Suprapubic skin (tissue), 4 donors: ENCODE results near the gene VPS37B. TPM values are rescaled to one million over a fixed set of nuclear protein-coding genes. Genes with fewer than 3 reads are reported as not detected.

ENCODE experiments used
- DNase-seq, 2 donors: peaks; one replicate each; pipeline ENCODE4 v3.0.0-alpha.2; 2019; ENCODE audit warnings: low spot score in 2 of 2
- H3K27ac ChIP-seq: fragments of 200-600 bp; sonication (generic); one replicate; pipeline ENCODE4 v1.5.1; 2019
- H3K27me3 ChIP-seq: fragments of 200-600 bp; sonication (generic); one replicate; pipeline ENCODE4 v1.5.1; 2019
- H3K36me3 ChIP-seq: fragments of 200-600 bp; sonication (generic); one replicate; pipeline ENCODE4 v1.5.1; 2019
- H3K4me1 ChIP-seq: fragments of 200-600 bp; sonication (generic); one replicate; pipeline ENCODE4 v1.5.1; 2019
- H3K4me3 ChIP-seq: fragments of 200-600 bp; sonication (generic); one replicate; pipeline ENCODE4 v1.5.1; 2019; ENCODE audit warnings: mild to moderate bottlenecking
- H3K9me3 ChIP-seq: fragments of 200-600 bp; sonication (generic); one replicate; pipeline ENCODE4 v1.5.1; 2019
- CTCF ChIP-seq, 2 donors: fragments of 200-600 bp in 1 of 2; fragments of 450-650 bp in 1 of 2; sonication (generic) in 1 of 2; IDR thresholded peaks; one replicate each; pipeline ENCODE4 v1.5.1; 2016 to 2019; ENCODE audit warnings: antibody characterized with exemption in 2 of 2, mild to moderate bottlenecking in 1 of 2, moderate library complexity in 1 of 2
- EP300 ChIP-seq: sonication (generic); formaldehyde crosslinking; IDR thresholded peaks from one replicate; pipeline ENCODE4 v1.6.1; 2017; ENCODE audit warnings: antibody characterized with exemption
- POLR2A ChIP-seq, 2 donors: fragments of 450-650 bp; IDR thresholded peaks; one replicate each; pipeline ENCODE4 v1.6.1; 2017; ENCODE audit warnings: antibody characterized with exemption in 2 of 2, mild to moderate bottlenecking in 2 of 2, moderate library complexity in 2 of 2
- POLR2AphosphoS5 ChIP-seq, 3 donors: sonication (generic); formaldehyde crosslinking; IDR thresholded peaks; one replicate each; pipeline ENCODE4 v1.6.1; 2017; ENCODE audit warnings: antibody characterized with exemption in 3 of 3
- WGBS: methylation state at CpG from one replicate; pipeline ENCODE4 v1.1.5; 2018; 5-methylcytosine and 5-hydroxymethylcytosine counted together
- total RNA-seq, 4 donors: library from RNA; depleted of rRNA; stranded (reverse); fragments of >200 nt; gene quantifications; one replicate each; pipeline ENCODE4 v1.1.0, GENCODE V29; 2016

Gene VPS37B
- total RNA-seq, 4 donors from 2014 or later = 42.0 to 67.1 (median 63.0) TPM

DNA sequence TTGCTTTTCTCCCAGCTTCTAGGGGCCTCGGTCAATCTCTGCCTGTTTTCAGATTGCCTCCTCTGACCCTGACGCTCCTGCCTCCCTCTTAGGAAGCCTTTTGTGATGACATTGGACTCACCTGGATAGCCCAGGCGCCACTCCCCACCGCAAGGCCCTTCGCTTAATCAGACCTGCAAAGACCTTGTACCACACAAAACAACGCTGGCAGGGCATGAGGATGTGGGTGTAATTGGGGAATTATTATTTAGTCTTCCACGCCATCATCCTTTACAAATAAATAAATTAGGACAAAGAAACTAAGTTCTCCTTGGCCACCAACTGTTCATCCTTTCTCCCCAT, 7.7 kb upstream of the VPS37B start:
- peak in 1 of 2 donors; percentile 18 for DNase-seq
- TF ChIP-seq CTCF (IDR thresholded peaks at IDR 0.05) = no peak
- no peak for TF ChIP-seq POLR2AphosphoS5 (IDR thresholded peaks at IDR 0.05)
- H3K4me1 ChIP-seq = no peaks in the 10 kb centered on the region
- no peak overlapping the region for H3K27ac ChIP-seq
- H3K9me3 ChIP-seq = no peaks in the 10 kb centered on the region
- H3K27me3 ChIP-seq = no peaks in the 10 kb centered on the region
- no peaks in the 10 kb centered on the region for H3K36me3 ChIP-seq
- WGBS = 79% methylated on average over 7 of the region's 7 CpGs
- H3K4me3 ChIP-seq = no peak overlapping the region

GRCh38 chr12:122902854-122903692, 7.1 kb upstream of the VPS37B start:
- Histone ChIP-seq H3K27ac (no peak overlapping the region), H3K4me1 (peaks cover 3% of the 10 kb centered on the region), H3K36me3 (no peaks in the 10 kb centered on the region), H3K27me3 (no peaks in the 10 kb centered on the region), H3K4me3 (no peak overlapping the region), H3K9me3 (no peaks in the 10 kb centered on the region)
- 50% methylated on average over 10 of the region's 10 CpGs for WGBS
- TF ChIP-seq CTCF (IDR thresholded peaks at IDR 0.05) = no peak
- no peak for DNase-seq

DNA sequence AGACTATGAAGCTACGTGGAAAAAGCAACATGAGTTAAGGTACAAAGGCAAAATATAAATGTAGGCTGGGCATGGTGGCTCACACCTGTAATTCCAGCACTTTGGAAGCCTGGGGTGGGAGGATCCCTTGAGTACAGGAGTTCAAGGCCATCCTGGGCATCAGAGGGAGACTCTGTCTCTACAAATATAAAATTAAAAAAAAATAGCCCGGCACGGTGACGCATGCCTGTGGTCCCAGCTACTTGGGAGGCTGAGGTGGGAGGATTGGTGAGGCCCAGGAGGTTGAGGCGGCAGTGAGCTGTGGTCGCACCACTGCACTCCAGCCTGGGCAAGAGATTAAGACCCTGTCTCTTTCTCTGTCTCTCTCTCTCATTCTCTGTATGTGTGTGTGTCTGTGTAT, 4.0 kb upstream of the VPS37B start:
- Histone ChIP-seq H3K27me3 (no peaks in the 10 kb centered on the region), H3K4me3 (no peak overlapping the region), H3K9me3 (no peaks in the 10 kb centered on the region), H3K4me1 (peaks cover 12% of the 10 kb centered on the region), H3K27ac (no peak overlapping the region), H3K36me3 (no peaks in the 10 kb centered on the region)
- 91% methylated on average over 6 of the region's 6 CpGs for WGBS
- DNase-seq = peak in 1 of 2 donors; percentile 16
- TF ChIP-seq CTCF (IDR thresholded peaks at IDR 0.05) (no peak), POLR2AphosphoS5 (IDR thresholded peaks at IDR 0.05) (no peak), POLR2A (IDR thresholded peaks at IDR 0.05) (no peak), EP300 (no peak)

DNA sequence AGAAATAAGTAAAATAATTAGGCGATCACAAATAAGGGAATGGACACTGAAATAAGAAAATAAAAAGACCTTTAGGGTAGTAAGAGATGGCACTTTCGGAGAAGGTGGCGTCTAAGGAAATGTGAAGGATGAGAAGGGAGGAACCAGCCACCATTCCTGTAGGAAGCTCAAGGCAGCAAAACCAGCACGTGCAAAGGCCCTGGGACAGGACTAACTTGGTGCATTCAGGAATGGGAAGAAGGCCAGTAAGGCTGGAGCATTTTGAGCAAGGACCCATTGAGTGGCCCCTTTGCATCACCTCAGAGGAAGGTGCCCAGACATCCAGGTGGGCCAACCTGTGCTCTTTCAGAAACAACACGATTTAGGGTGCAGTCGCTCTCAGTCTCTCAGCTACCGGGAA, 738 bp upstream of the VPS37B start:
- no peaks in the 10 kb centered on the region for H3K36me3 ChIP-seq
- DNase-seq = no peak
- H3K4me1 ChIP-seq = peaks cover 44% of the 10 kb centered on the region
- no peak for TF ChIP-seq CTCF (IDR thresholded peaks at IDR 0.05)
- TF ChIP-seq EP300 = no peak
- no peak overlapping the region for H3K4me3 ChIP-seq
- no peak overlapping the region for H3K27ac ChIP-seq
- no peaks in the 10 kb centered on the region for H3K27me3 ChIP-seq
- H3K9me3 ChIP-seq = no peaks in the 10 kb centered on the region
- 93% methylated on average over 7 of the region's 7 CpGs for WGBS

GRCh38 chr12:122895320-122895703, 612 bp downstream of the VPS37B start:
- peak overlapping the region; percentile 81 for H3K4me3 ChIP-seq
- DNase-seq = peak in 1 of 2 donors; percentile 65
- H3K27ac ChIP-seq = peak overlapping the region; percentile 92
- no peaks in the 10 kb centered on the region for H3K27me3 ChIP-seq
- TF ChIP-seq POLR2AphosphoS5 (IDR thresholded peaks at IDR 0.05) = no peak
- H3K4me1 ChIP-seq = peaks cover 57% of the 10 kb centered on the region
- no peaks in the 10 kb centered on the region for H3K9me3 ChIP-seq
- WGBS = 2% methylated on average over 9 of the region's 9 CpGs
- no peaks in the 10 kb centered on the region for H3K36me3 ChIP-seq
